Fibroblast of lung (primary cell): Measurements from ENCODE around the gene ASTN1. TPM values are rescaled to one million over a fixed set of nuclear protein-coding genes. Genes with fewer than 3 reads are reported as not detected.

Experiments
- DNase-seq, 2 donors: peaks; one replicate each; pipeline versions ENCODE4 v3.0.0 to v3.0.0-alpha.2; 2010; ENCODE audit warnings: low read depth in 2 of 2
- H2AFZ ChIP-seq: 2 replicates; pipeline ENCODE4 v1.5.1; 2012; ENCODE audit warnings: low read length, control low read depth, inconsistent platforms
- H3K27ac ChIP-seq: 2 replicates; pipeline ENCODE4 v1.5.1; 2011; ENCODE audit warnings: low read length, control low read depth; ENCODE audit not compliant: insufficient read depth
- H3K27me3 ChIP-seq: 2 replicates; pipeline ENCODE4 v1.5.1; 2011; ENCODE audit warnings: mild to moderate bottlenecking, low read length; ENCODE audit not compliant: control insufficient read depth, insufficient read depth
- H3K36me3 ChIP-seq: 2 replicates; pipeline ENCODE4 v1.5.1; 2011; ENCODE audit warnings: low read length; ENCODE audit not compliant: control insufficient read depth, insufficient read depth
- H3K4me1 ChIP-seq: 2 replicates; pipeline ENCODE4 v1.5.1; 2011; ENCODE audit warnings: low read length; ENCODE audit not compliant: control insufficient read depth, insufficient read depth; ENCODE audit errors: extremely low read depth
- H3K4me2 ChIP-seq: 2 replicates; pipeline ENCODE4 v1.5.1; 2011; ENCODE audit warnings: low read length, control low read depth; ENCODE audit not compliant: insufficient read depth; ENCODE audit errors: extremely low read depth
- H3K4me3 ChIP-seq, 4 experiments: fragments of 200-600 bp in 1 of 4; sonication (generic) in 1 of 4; replicated peaks in 1 of 4; 2 replicates each; pipeline ENCODE4 v1.5.1; 2011 to 2016; ENCODE audit warnings: low read length in 4 of 4, low read depth in 3 of 4, mild to moderate bottlenecking in 3 of 4, control low read depth in 2 of 4, inconsistent platforms in 1 of 4, mixed read lengths in 1 of 4; ENCODE audit not compliant: insufficient read depth in 1 of 4; ENCODE audit errors: control extremely low read depth in 1 of 4
- H3K79me2 ChIP-seq: 2 replicates; pipeline ENCODE4 v1.5.1; 2012; ENCODE audit warnings: mild to moderate bottlenecking, low read length, inconsistent platforms; ENCODE audit not compliant: control insufficient read depth, insufficient read depth
- H3K9ac ChIP-seq: 2 replicates; pipeline ENCODE4 v1.5.1; 2011; ENCODE audit warnings: mild to moderate bottlenecking, low read length, control low read depth; ENCODE audit not compliant: insufficient read depth
- H3K9me3 ChIP-seq: 2 replicates; pipeline ENCODE4 v1.5.1; 2012; ENCODE audit warnings: low read depth, low read length; ENCODE audit not compliant: control insufficient read depth, insufficient read depth
- H4K20me1 ChIP-seq: 2 replicates; pipeline ENCODE4 v1.5.1; 2011; ENCODE audit warnings: low read length; ENCODE audit not compliant: control insufficient read depth, insufficient read depth; ENCODE audit errors: extremely low read depth
- CTCF ChIP-seq, 2 donors: IDR thresholded peaks in 1 of 2; conservative IDR thresholded peaks in 1 of 2; 1 replicate in 1 of 2; 2 replicates in 1 of 2; pipeline ENCODE4 v1.5.1; 2011 to 2012; ENCODE audit warnings: low read length in 2 of 2, control low read depth in 1 of 2, inconsistent platforms in 1 of 2, low read depth in 1 of 2, mild to moderate bottlenecking in 1 of 2
- EZH2 ChIP-seq: IDR thresholded peaks from 2 replicates; pipeline ENCODE4 v1.5.1; 2012; ENCODE audit warnings: low read length, control low read depth, mild to moderate bottlenecking; ENCODE audit errors: missing control alignments
- polyA plus RNA-seq, 2 donors: library from polyadenylated mRNA; depleted of rRNA in 1 of 2; stranded (reverse) in 1 of 2; unstranded in 1 of 2; fragments of >200 nt; gene quantifications; 2 replicates each; pipeline ENCODE4 v1.2.1, GENCODE V29; 2011 to 2012; ENCODE audit warnings: missing spikeins in 1 of 2
- total RNA-seq: library from RNA; depleted of rRNA; stranded (reverse); fragments of >200 nt; gene quantifications from 2 replicates; pipeline ENCODE4 v1.2.1, GENCODE V29; 2014

Gene ASTN1
- total and polyA plus RNA-seq, 2 donors (not counting 1 experiment from before 2014, with no cell fraction given) = 0.06 to 0.17 TPM

- no peak overlapping the region for H3K4me2 ChIP-seq
- no peaks in the 10 kb centered on the region for H3K9me3 ChIP-seq
- TF ChIP-seq CTCF (conservative IDR thresholded peaks at IDR 0.05 in 1 of 2, IDR thresholded peaks at IDR 0.05 in 1 of 2; ENCODE audit: low read depth in 1 of 2, low read length in 2 of 2) = peak; percentile 81 to 83
- no peak for TF ChIP-seq EZH2
- no peak overlapping the region for H3K27ac ChIP-seq
- no peaks in the 10 kb centered on the region for H4K20me1 ChIP-seq
- H3K27me3 ChIP-seq = no peaks in the 10 kb centered on the region
- no peak overlapping the region for H3K9ac ChIP-seq
- no peak overlapping the region for H3K4me3 ChIP-seq
- H3K36me3 ChIP-seq = no peaks in the 10 kb centered on the region
- no peaks in the 10 kb centered on the region for H3K79me2 ChIP-seq
- H2AFZ ChIP-seq = no peak overlapping the region
- peak; percentile 58 to 71 for DNase-seq
- no peaks in the 10 kb centered on the region for H3K4me1 ChIP-seq
Observed at GRCh38 chr1:176880955-176881595, 283.4 kb downstream of the ASTN1 start.

GRCh38 chr1:176879784-176880620, 284.5 kb downstream of the ASTN1 start:
- no peaks in the 10 kb centered on the region for H3K36me3 ChIP-seq
- no peaks in the 10 kb centered on the region for H3K27me3 ChIP-seq
- H3K9me3 ChIP-seq = no peaks in the 10 kb centered on the region
- H3K4me3 ChIP-seq = no peak overlapping the region
- H3K79me2 ChIP-seq = no peaks in the 10 kb centered on the region
- H2AFZ ChIP-seq = no peak overlapping the region
- TF ChIP-seq EZH2 (no peak), CTCF (conservative IDR thresholded peaks at IDR 0.05 in 1 of 2, IDR thresholded peaks at IDR 0.05 in 1 of 2; ENCODE audit: low read depth in 1 of 2, low read length in 2 of 2) (no peak)
- H3K9ac ChIP-seq = no peak overlapping the region
- H3K4me2 ChIP-seq = no peak overlapping the region
- DNase-seq = no peak
- H3K4me1 ChIP-seq = no peaks in the 10 kb centered on the region
- no peaks in the 10 kb centered on the region for H4K20me1 ChIP-seq
- no peak overlapping the region for H3K27ac ChIP-seq

GRCh38 chr1:176878750-176879536, 285.6 kb downstream of the ASTN1 start:
- no peaks in the 10 kb centered on the region for H4K20me1 ChIP-seq
- H3K4me1 ChIP-seq = no peaks in the 10 kb centered on the region
- TF ChIP-seq EZH2 (no peak), CTCF (conservative IDR thresholded peaks at IDR 0.05 in 1 of 2, IDR thresholded peaks at IDR 0.05 in 1 of 2; ENCODE audit: low read depth in 1 of 2, low read length in 2 of 2) (no peak)
- DNase-seq = no peak
- no peak overlapping the region for H3K27ac ChIP-seq
- H3K79me2 ChIP-seq = no peaks in the 10 kb centered on the region
- no peaks in the 10 kb centered on the region for H3K27me3 ChIP-seq
- no peak overlapping the region for H3K4me2 ChIP-seq
- no peaks in the 10 kb centered on the region for H3K9me3 ChIP-seq
- no peaks in the 10 kb centered on the region for H3K36me3 ChIP-seq
- H3K9ac ChIP-seq = no peak overlapping the region
- H3K4me3 ChIP-seq = no peak overlapping the region
- no peak overlapping the region for H2AFZ ChIP-seq
